Measurements from ENCODE around the gene CPB2.

Gene CPB2

DNA sequence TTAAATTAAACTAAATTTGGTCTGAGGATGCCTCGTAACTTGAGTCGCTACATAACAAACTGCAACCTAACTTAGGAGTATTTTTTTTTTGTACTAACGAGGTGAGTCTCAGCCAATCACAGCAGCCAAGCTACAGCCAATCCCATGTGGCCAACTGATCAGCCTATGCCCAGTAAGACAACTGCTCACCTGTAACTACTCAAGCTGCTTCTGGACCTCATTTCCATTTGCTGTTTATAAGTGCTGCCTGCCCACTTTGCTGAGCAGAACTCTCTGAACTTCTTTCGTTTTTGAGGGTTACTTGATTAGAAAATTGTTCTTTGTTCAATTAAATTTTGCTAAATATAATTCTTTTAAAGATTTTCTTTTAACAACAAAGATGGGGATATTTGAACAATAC lies 3.8 kb downstream of the CPB2 start:
- TF ChIP-seq EZH2 (IDR thresholded peaks at IDR 0.05; ENCODE audit: borderline replicate concordance, low read depth, low read length, severe bottlenecking), result no peak
- TF ChIP-seq, protein P1, sequence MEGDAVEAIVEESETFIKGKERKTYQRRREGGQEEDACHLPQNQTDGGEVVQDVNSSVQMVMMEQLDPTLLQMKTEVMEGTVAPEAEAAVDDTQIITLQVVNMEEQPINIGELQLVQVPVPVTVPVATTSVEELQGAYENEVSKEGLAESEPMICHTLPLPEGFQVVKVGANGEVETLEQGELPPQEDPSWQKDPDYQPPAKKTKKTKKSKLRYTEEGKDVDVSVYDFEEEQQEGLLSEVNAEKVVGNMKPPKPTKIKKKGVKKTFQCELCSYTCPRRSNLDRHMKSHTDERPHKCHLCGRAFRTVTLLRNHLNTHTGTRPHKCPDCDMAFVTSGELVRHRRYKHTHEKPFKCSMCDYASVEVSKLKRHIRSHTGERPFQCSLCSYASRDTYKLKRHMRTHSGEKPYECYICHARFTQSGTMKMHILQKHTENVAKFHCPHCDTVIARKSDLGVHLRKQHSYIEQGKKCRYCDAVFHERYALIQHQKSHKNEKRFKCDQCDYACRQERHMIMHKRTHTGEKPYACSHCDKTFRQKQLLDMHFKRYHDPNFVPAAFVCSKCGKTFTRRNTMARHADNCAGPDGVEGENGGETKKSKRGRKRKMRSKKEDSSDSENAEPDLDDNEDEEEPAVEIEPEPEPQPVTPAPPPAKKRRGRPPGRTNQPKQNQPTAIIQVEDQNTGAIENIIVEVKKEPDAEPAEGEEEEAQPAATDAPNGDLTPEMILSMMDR (IDR thresholded peaks at IDR 0.05; ENCODE audit: borderline replicate concordance, extremely low read depth, low read length, poor library complexity, severe bottlenecking), result no peak
- no peak overlapping the region for H3K4me3 ChIP-seq (ENCODE audit: low read depth in 1 of 2, low read length in 2 of 2)
- H3K9ac ChIP-seq (ENCODE audit: low read depth, low read length), result no peak overlapping the region
- DNase-seq (no peak), ATAC-seq (ENCODE audit: insufficient read depth, low read depth) (no peak)
- H4K20me1 ChIP-seq (ENCODE audit: insufficient read depth, low read length), result no peaks in the 10 kb centered on the region
- no peaks in the 10 kb centered on the region for H3K27me3 ChIP-seq (ENCODE audit: insufficient read depth, low read length, poor library complexity)
- H3K4me1 ChIP-seq (ENCODE audit: insufficient read depth, low read length), result no peaks in the 10 kb centered on the region
- no peaks in the 10 kb centered on the region for H3K36me3 ChIP-seq (ENCODE audit: insufficient read depth, low read length)
- no peak overlapping the region for H3K27ac ChIP-seq (ENCODE audit: low read length)
- no peak overlapping the region for H3K4me2 ChIP-seq (ENCODE audit: insufficient read depth, low read length)
- H3K9me3 ChIP-seq (ENCODE audit: insufficient read depth, low read length, severe bottlenecking), result no peaks in the 10 kb centered on the region
- H3K79me2 ChIP-seq (ENCODE audit: insufficient read depth, low read length), result no peaks in the 10 kb centered on the region
- no peak overlapping the region for H2AFZ ChIP-seq (ENCODE audit: low read depth, low read length)

DNA sequence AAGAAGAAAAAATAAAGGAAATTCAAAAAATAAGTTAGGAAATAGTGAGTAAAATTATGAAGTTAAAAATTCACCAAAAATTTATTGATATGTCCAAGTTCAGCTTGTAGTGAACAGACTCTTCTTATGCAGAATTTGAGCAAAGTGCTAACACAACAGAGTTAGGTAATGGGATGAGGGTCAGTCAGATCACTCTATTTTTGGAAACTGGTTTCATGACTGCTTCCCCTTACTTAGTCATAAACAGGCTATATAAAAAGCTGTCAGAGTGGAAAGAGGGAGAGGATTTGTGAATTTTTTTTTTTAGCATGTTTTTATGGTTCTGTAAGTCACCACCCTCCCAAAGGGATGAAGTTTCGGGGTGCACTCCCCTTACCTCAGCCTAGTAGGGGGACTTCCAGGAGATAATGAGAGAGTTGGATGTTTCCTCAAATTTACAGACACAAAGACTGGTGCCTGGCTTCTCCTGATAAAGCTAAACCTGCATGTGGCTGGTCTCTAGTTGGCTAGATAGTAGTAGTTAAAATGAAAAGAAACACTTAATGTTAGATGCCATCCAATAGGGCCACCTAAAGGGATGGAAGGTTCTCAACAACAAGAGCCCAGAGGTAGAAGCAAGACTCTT lies 4.5 kb downstream of the CPB2 start:
- H3K9ac ChIP-seq (ENCODE audit: low read depth, low read length), result no peak overlapping the region
- H3K4me2 ChIP-seq (ENCODE audit: insufficient read depth, low read length), result no peak overlapping the region
- DNase-seq (no peak), ATAC-seq (ENCODE audit: insufficient read depth, low read depth) (no peak)
- TF ChIP-seq, protein P1 (IDR thresholded peaks at IDR 0.05; ENCODE audit: borderline replicate concordance, extremely low read depth, low read length, poor library complexity, severe bottlenecking), result no peak
- no peak for TF ChIP-seq EZH2 (IDR thresholded peaks at IDR 0.05; ENCODE audit: borderline replicate concordance, low read depth, low read length, severe bottlenecking)
- no peaks in the 10 kb centered on the region for H3K27me3 ChIP-seq (ENCODE audit: insufficient read depth, low read length, poor library complexity)
- H3K4me3 ChIP-seq (ENCODE audit: low read depth in 1 of 2, low read length in 2 of 2), result no peak overlapping the region
- no peaks in the 10 kb centered on the region for H3K4me1 ChIP-seq (ENCODE audit: insufficient read depth, low read length)
- H4K20me1 ChIP-seq (ENCODE audit: insufficient read depth, low read length), result no peaks in the 10 kb centered on the region
- no peaks in the 10 kb centered on the region for H3K9me3 ChIP-seq (ENCODE audit: insufficient read depth, low read length, severe bottlenecking)
- H3K36me3 ChIP-seq (ENCODE audit: insufficient read depth, low read length), result no peaks in the 10 kb centered on the region
- no peak overlapping the region for H3K27ac ChIP-seq (ENCODE audit: low read length)
- H3K79me2 ChIP-seq (ENCODE audit: insufficient read depth, low read length), result no peaks in the 10 kb centered on the region
- no peak overlapping the region for H2AFZ ChIP-seq (ENCODE audit: low read depth, low read length)

DNA sequence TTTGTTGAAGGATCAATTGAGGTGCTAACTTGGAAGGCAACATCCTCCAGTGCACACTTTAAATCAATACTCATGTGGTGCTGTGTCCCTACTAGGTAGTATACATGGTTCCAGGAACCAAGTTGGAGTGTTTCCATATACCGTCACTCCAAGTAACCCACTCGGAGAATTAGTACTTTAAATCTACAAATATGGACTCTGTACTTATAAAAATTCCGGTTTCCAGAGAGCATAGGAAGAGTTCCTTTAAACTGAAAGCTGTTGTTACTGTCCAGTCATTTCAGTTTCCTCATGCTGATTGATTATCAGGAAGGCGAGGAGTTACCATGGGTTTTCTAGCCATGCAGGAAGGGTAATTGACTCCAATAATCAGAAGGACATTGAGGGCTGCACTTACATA lies 7.2 kb downstream of the CPB2 start:
- Histone ChIP-seq H3K4me3 (ENCODE audit: low read depth in 1 of 2, low read length in 2 of 2) (no peak overlapping the region), H3K4me1 (ENCODE audit: insufficient read depth, low read length) (no peaks in the 10 kb centered on the region), H3K27me3 (ENCODE audit: insufficient read depth, low read length, poor library complexity) (no peaks in the 10 kb centered on the region), H3K9me3 (ENCODE audit: insufficient read depth, low read length, severe bottlenecking) (no peaks in the 10 kb centered on the region), H3K79me2 (ENCODE audit: insufficient read depth, low read length) (no peaks in the 10 kb centered on the region), H3K36me3 (ENCODE audit: insufficient read depth, low read length) (no peaks in the 10 kb centered on the region), H3K9ac (ENCODE audit: low read depth, low read length) (no peak overlapping the region), H4K20me1 (ENCODE audit: insufficient read depth, low read length) (no peaks in the 10 kb centered on the region), H3K4me2 (ENCODE audit: insufficient read depth, low read length) (no peak overlapping the region), H2AFZ (ENCODE audit: low read depth, low read length) (no peak overlapping the region), H3K27ac (ENCODE audit: low read length) (no peak overlapping the region)
- DNase-seq (no peak), ATAC-seq (ENCODE audit: insufficient read depth, low read depth) (no peak)
- TF ChIP-seq, protein P1 (IDR thresholded peaks at IDR 0.05; ENCODE audit: borderline replicate concordance, extremely low read depth, low read length, poor library complexity, severe bottlenecking), result no peak
- no peak for TF ChIP-seq EZH2 (IDR thresholded peaks at IDR 0.05; ENCODE audit: borderline replicate concordance, low read depth, low read length, severe bottlenecking)

Measured in DND-41 (cell line).